Measurements from ENCODE around the gene NME9. TPM values are rescaled to one million over a fixed set of nuclear protein-coding genes. Genes with fewer than 3 reads are reported as not detected.

NME9 gene
- total and polyA plus RNA-seq, 8 donors: 0.47 to 3.5 (median 0.85) TPM

DNA sequence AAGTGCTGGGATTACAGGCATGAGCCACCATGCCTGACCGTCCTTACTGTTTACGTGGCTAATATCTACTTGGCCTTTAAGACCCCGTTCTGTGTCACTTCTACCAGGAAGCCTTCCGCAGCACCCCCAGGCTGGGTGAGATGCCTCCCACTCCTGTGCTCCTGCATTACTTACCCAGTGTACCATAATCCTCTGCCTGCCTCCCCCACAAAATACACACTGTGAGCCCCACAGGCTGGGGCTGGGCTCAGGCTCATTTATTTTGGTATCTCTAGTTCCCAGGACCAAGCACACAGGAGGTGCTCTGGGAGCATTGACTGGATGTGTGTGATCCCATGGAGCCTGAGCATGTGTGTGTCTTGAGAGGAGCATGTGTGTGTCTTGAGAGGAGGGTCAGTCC, 33.7 kb upstream of the NME9 start:
- DNase-seq (no peak), ATAC-seq (no peak), FAIRE-seq (no peak)
- no peaks in the 10 kb centered on the region for H3K27me3 ChIP-seq
- TF ChIP-seq, protein P1, sequence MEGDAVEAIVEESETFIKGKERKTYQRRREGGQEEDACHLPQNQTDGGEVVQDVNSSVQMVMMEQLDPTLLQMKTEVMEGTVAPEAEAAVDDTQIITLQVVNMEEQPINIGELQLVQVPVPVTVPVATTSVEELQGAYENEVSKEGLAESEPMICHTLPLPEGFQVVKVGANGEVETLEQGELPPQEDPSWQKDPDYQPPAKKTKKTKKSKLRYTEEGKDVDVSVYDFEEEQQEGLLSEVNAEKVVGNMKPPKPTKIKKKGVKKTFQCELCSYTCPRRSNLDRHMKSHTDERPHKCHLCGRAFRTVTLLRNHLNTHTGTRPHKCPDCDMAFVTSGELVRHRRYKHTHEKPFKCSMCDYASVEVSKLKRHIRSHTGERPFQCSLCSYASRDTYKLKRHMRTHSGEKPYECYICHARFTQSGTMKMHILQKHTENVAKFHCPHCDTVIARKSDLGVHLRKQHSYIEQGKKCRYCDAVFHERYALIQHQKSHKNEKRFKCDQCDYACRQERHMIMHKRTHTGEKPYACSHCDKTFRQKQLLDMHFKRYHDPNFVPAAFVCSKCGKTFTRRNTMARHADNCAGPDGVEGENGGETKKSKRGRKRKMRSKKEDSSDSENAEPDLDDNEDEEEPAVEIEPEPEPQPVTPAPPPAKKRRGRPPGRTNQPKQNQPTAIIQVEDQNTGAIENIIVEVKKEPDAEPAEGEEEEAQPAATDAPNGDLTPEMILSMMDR (IDR thresholded peaks at IDR 0.05): no peak
- no peaks in the 10 kb centered on the region for H3K9me3 ChIP-seq
- H3K4me1 ChIP-seq: no peaks in the 10 kb centered on the region
- 94 to 96% methylated on average over 4 of the region's 4 CpGs for WGBS, 2 donors
- H3K27ac ChIP-seq: no peak overlapping the region
- H3K36me3 ChIP-seq: no peaks in the 10 kb centered on the region
- no peak overlapping the region for H3K4me3 ChIP-seq
- intact Hi-C loops (cut with DNase I): no loop called here

DNA sequence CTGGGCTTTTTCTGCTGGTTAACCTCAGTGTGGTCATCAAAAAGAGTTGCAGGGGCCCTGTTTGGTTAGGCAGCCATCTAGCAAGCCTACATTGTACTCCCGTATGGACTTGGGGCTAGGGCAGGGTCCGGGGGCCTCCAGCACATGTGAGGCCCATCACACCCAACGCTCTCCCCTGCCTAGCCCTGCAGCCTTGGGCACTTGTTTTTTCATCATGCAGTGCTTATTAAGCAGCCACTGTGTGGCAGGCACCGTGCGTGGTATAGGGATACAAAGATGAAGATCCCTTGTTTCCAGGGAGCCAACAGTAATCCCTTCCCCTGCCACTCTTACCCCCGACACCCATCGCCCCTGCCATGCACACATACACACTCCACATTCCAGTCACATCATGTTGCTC, 32.9 kb upstream of the NME9 start:
- Histone ChIP-seq H3K36me3 (no peaks in the 10 kb centered on the region), H3K27ac (no peak overlapping the region), H3K27me3 (no peaks in the 10 kb centered on the region), H3K4me3 (no peak overlapping the region), H3K9me3 (no peaks in the 10 kb centered on the region), H3K4me1 (no peaks in the 10 kb centered on the region)
- TF ChIP-seq, protein P1 (IDR thresholded peaks at IDR 0.05): no peak
- DNase-seq (no peak), FAIRE-seq (no peak), ATAC-seq (no peak)
- intact Hi-C loops (cut with DNase I): no loop called here
- WGBS, 2 donors: 91 to 92% methylated on average over 7 of the region's 7 CpGs

DNA sequence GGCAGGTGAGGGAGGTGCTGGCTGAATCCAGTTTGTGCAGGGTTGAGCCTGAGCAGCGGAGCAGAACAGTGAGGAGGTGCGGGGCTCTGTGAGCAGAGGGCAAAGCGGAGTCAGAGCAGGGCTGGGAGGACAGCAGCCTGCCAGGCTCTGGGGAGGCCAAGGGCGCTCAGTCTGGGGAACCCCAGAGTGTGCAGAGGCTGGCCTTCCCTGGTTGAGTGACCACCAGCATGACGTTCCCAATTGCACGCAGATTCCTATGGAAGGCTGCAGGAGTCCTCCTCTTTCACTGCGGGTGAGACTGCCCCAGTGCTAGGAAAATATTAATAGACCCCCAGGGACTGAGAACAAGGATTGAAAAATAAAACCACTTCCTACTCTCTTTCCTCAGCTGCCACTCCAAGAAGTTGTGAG, 31.9 kb upstream of the NME9 start:
- TF ChIP-seq, protein P1 (IDR thresholded peaks at IDR 0.05): no peak
- peak in 1 of 4 donors; percentile 36 for ATAC-seq
- peak overlapping the region in 1 of 4 donors; percentile 12 for H3K27ac ChIP-seq
- no peaks in the 10 kb centered on the region for H3K4me1 ChIP-seq
- no peak for DNase-seq
- intact Hi-C loops (cut with DNase I): no loop called here
- H3K36me3 ChIP-seq: no peaks in the 10 kb centered on the region
- H3K27me3 ChIP-seq: no peaks in the 10 kb centered on the region
- WGBS, 2 donors: 83 to 91% methylated on average over 7 of the region's 7 CpGs
- no peak overlapping the region for H3K4me3 ChIP-seq
- no peak for FAIRE-seq
- no peaks in the 10 kb centered on the region for H3K9me3 ChIP-seq

DNA sequence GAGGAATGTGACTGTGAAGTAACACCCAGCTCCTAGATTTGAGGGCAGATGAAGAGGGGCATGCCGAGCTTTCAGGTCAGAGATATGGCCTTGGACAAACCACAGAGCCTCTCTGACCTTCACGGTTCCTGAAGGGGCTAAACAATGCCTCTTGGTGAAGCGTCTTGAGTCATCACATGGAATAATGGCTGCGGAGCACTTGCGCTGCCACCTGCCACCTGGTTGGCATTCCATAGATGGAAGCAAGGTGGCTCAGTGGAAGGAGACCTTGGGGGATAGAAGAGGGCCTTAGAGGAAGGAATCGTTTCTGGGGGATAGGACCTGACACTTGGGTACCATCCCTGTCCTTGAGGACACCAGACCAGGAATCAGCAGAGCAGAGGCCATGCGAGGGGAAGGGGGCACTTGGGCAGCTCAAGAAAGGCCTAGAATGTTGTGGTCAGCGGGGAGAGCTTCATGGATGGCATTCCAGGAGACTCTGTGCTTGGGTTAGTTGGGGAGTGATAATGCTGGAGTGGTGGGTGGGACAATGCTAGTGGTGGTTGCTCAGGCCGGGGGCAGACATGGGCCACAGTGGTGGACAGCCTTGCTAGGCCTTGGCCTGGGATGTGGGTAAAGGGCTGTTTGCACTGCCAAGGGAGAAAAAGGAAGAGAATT, 31.3 kb upstream of the NME9 start:
- intact Hi-C loops (cut with DNase I): no loop called here
- WGBS, 2 donors: 86% methylated on average over 9 of the region's 9 CpGs
- Histone ChIP-seq H3K36me3 (no peaks in the 10 kb centered on the region), H3K4me3 (no peak overlapping the region), H3K9me3 (no peaks in the 10 kb centered on the region), H3K27ac (peak overlapping the region in 1 of 4 donors; percentile 12), H3K27me3 (no peaks in the 10 kb centered on the region), H3K4me1 (no peaks in the 10 kb centered on the region)
- FAIRE-seq (no peak), ATAC-seq (no peak), DNase-seq (no peak)
- TF ChIP-seq, protein P1 (IDR thresholded peaks at IDR 0.05): no peak
